Vagina (tissue), 2 donors: ENCODE data around the gene OPHN1. TPM values are rescaled to one million over a fixed set of nuclear protein-coding genes. Genes with fewer than 3 reads are reported as not detected.

Experiments
- DNase-seq, 2 donors: peaks; one replicate each; pipeline ENCODE4 v3.0.0-alpha.2; 2017; ENCODE audit errors: extremely low spot score in 2 of 2
- H3K27ac ChIP-seq: fragments of 200-600 bp; sonication (generic); one replicate; pipeline ENCODE4 v1.5.1; 2019
- H3K27me3 ChIP-seq: fragments of 200-600 bp; sonication (generic); one replicate; pipeline ENCODE4 v1.5.1; 2019
- H3K36me3 ChIP-seq, 2 donors: fragments of 200-600 bp; sonication (generic); one replicate each; pipeline ENCODE4 v1.5.1; 2017 to 2019
- H3K4me1 ChIP-seq: fragments of 200-600 bp; sonication (generic); one replicate; pipeline ENCODE4 v1.5.1; 2019
- H3K4me3 ChIP-seq, 2 donors: fragments of 200-600 bp; sonication (generic); 1 replicate in 1 of 2; 2 replicates in 1 of 2; pipeline ENCODE4 v1.5.1; 2016 to 2019
- H3K9me3 ChIP-seq: fragments of 200-600 bp; sonication (generic); one replicate; pipeline ENCODE4 v1.5.1; 2019
- CTCF ChIP-seq, 3 experiments: fragments of 450-650 bp in 2 of 3; fragments of 200-600 bp in 1 of 3; sonication (generic) in 1 of 3; IDR thresholded peaks; one replicate each; pipeline ENCODE4 v1.5.1; 2017 to 2019; ENCODE audit warnings: antibody characterized with exemption in 3 of 3, mild to moderate bottlenecking in 2 of 3, moderate library complexity in 2 of 3
- POLR2A ChIP-seq, 2 donors: fragments of 450-650 bp; IDR thresholded peaks; one replicate each; pipeline ENCODE4 v1.6.1; 2017; ENCODE audit warnings: antibody characterized with exemption in 2 of 2, mild to moderate bottlenecking in 2 of 2, moderate library complexity in 2 of 2
- POLR2AphosphoS5 ChIP-seq, 2 donors: sonication (generic); formaldehyde crosslinking; IDR thresholded peaks; one replicate each; pipeline ENCODE4 v1.9.0; 2017; ENCODE audit warnings: antibody characterized with exemption in 2 of 2, mild to moderate bottlenecking in 2 of 2, low read depth in 1 of 2; ENCODE audit not compliant: insufficient read depth in 1 of 2
- intact Hi-C: fragments of 100-400 bp; cut with DNase I; formaldehyde crosslinking; loops from one replicate; pipeline ENCODE4 v1.15.1; 2023
- total RNA-seq: library from RNA; depleted of rRNA; stranded (reverse); fragments of >200 nt; gene quantifications from one replicate; pipeline ENCODE4 v1.2.3, GENCODE V29; 2016

The OPHN1 gene
- total RNA-seq, 1 donor from 2014 or later: 11.5 TPM

GRCh38 chrX:68307769-68308168, 125.5 kb downstream of the OPHN1 start:
- Histone ChIP-seq H3K4me1 (no peaks in the 10 kb centered on the region), H3K27ac (no peak overlapping the region), H3K4me3 (no peak overlapping the region), H3K36me3 (no peaks in the 10 kb centered on the region), H3K9me3 (no peaks in the 10 kb centered on the region), H3K27me3 (no peaks in the 10 kb centered on the region)
- no peak for DNase-seq
- intact Hi-C loops: no loop called here
- TF ChIP-seq POLR2AphosphoS5 (IDR thresholded peaks at IDR 0.05; ENCODE audit: insufficient read depth in 1 of 2, low read depth in 1 of 2): peak in 1 of 2 donors; percentile 61
- no peak for TF ChIP-seq CTCF (IDR thresholded peaks at IDR 0.05)
- no peak for TF ChIP-seq POLR2A (IDR thresholded peaks at IDR 0.05)

- no peak for DNase-seq
- Histone ChIP-seq H3K4me1 (no peaks in the 10 kb centered on the region), H3K4me3 (no peak overlapping the region), H3K27me3 (no peaks in the 10 kb centered on the region), H3K27ac (no peak overlapping the region), H3K36me3 (no peaks in the 10 kb centered on the region), H3K9me3 (no peaks in the 10 kb centered on the region)
- no peak for TF ChIP-seq POLR2AphosphoS5 (IDR thresholded peaks at IDR 0.05; ENCODE audit: insufficient read depth in 1 of 2, low read depth in 1 of 2)
- TF ChIP-seq CTCF (IDR thresholded peaks at IDR 0.05): no peak
- no peak for TF ChIP-seq POLR2A (IDR thresholded peaks at IDR 0.05)
- intact Hi-C loops: no loop called here
These were observed 128.7 kb downstream of the OPHN1 start for GRCh38 chrX:68304602-68305001.

GRCh38 chrX:68299898-68300297, 133.4 kb downstream of the OPHN1 start:
- Histone ChIP-seq H3K27me3 (no peaks in the 10 kb centered on the region), H3K4me3 (no peak overlapping the region), H3K27ac (no peak overlapping the region), H3K9me3 (no peaks in the 10 kb centered on the region), H3K36me3 (no peaks in the 10 kb centered on the region), H3K4me1 (no peaks in the 10 kb centered on the region)
- no peak for TF ChIP-seq POLR2AphosphoS5 (IDR thresholded peaks at IDR 0.05; ENCODE audit: insufficient read depth in 1 of 2, low read depth in 1 of 2)
- no peak for TF ChIP-seq POLR2A (IDR thresholded peaks at IDR 0.05)
- no peak for TF ChIP-seq CTCF (IDR thresholded peaks at IDR 0.05)
- intact Hi-C loops: no loop called here
- no peak for DNase-seq

- DNase-seq: no peak
- Histone ChIP-seq H3K4me3 (no peak overlapping the region), H3K4me1 (no peaks in the 10 kb centered on the region), H3K27ac (no peak overlapping the region), H3K27me3 (no peaks in the 10 kb centered on the region), H3K36me3 (no peaks in the 10 kb centered on the region), H3K9me3 (no peaks in the 10 kb centered on the region)
- no peak for TF ChIP-seq POLR2A (IDR thresholded peaks at IDR 0.05)
- no peak for TF ChIP-seq CTCF (IDR thresholded peaks at IDR 0.05)
- no peak for TF ChIP-seq POLR2AphosphoS5 (IDR thresholded peaks at IDR 0.05; ENCODE audit: insufficient read depth in 1 of 2, low read depth in 1 of 2)
- intact Hi-C loops: no loop called here
These were observed 140.8 kb downstream of the OPHN1 start for GRCh38 chrX:68292471-68292870.

GRCh38 chrX:68288127-68288526, 145.2 kb downstream of the OPHN1 start:
- no peaks in the 10 kb centered on the region for H3K4me1 ChIP-seq
- no peaks in the 10 kb centered on the region for H3K9me3 ChIP-seq
- TF ChIP-seq POLR2A (IDR thresholded peaks at IDR 0.05) (no peak), CTCF (IDR thresholded peaks at IDR 0.05) (no peak), POLR2AphosphoS5 (IDR thresholded peaks at IDR 0.05; ENCODE audit: insufficient read depth in 1 of 2, low read depth in 1 of 2) (no peak)
- H3K27ac ChIP-seq: peak overlapping the region; percentile 10
- H3K4me3 ChIP-seq: no peak overlapping the region
- no peak for DNase-seq
- H3K36me3 ChIP-seq: no peaks in the 10 kb centered on the region
- intact Hi-C loops: no loop called here
- H3K27me3 ChIP-seq: no peaks in the 10 kb centered on the region
